Brain microvascular endothelial cell (primary cell): ENCODE data around the gene FOXP2.

ENCODE experiments used
- DNase-seq: peaks from one replicate; pipeline ENCODE4 v3.0.0-alpha.2; 2020
- H3K27ac ChIP-seq: fragments of 250-450 bp; sonication (Bioruptor Pico); 2 replicates; pipeline ENCODE4 v1.5.1; 2020; ENCODE audit warnings: mild to moderate bottlenecking, moderate library complexity
- H3K27me3 ChIP-seq: fragments of 250-450 bp; sonication (Bioruptor Pico); replicated peaks from 2 replicates; pipeline ENCODE4 v1.5.1; 2020; ENCODE audit warnings: mild to moderate bottlenecking
- H3K36me3 ChIP-seq: fragments of 250-450 bp; sonication (Bioruptor Pico); replicated peaks from 2 replicates; pipeline ENCODE4 v1.5.1; 2020; ENCODE audit warnings: mild to moderate bottlenecking
- H3K4me3 ChIP-seq: 2 replicates; pipeline ENCODE4 v1.5.1; 2011; ENCODE audit warnings: low read depth, mild to moderate bottlenecking, control low read depth, low read length, moderate library complexity
- CTCF ChIP-seq: IDR thresholded peaks from 2 replicates; pipeline ENCODE4 v1.5.1; 2011; ENCODE audit warnings: low read depth, mild to moderate bottlenecking, moderate library complexity, low read length, control low read depth, inconsistent platforms; ENCODE audit errors: missing control alignments
- in situ Hi-C: cut with HindIII; loops from 2 replicates; pipeline ENCODE4 v1.10.0; 2017; ENCODE audit warnings: low sequenced_read_pairs, low pct_ligation_motif_present

FOXP2 gene

GRCh38 chr7:114710499-114710898 lies 295.9 kb downstream of the FOXP2 start:
- in situ Hi-C loops, result no loop called here
- Histone ChIP-seq H3K36me3 (no peaks in the 10 kb centered on the region), H3K27ac (no peak overlapping the region), H3K4me3 (no peak overlapping the region), H3K27me3 (no peaks in the 10 kb centered on the region)
- TF ChIP-seq CTCF, result no peak
- DNase-seq, result no peak

GRCh38 chr7:114711241-114711640 lies 296.6 kb downstream of the FOXP2 start:
- Histone ChIP-seq H3K36me3 (no peaks in the 10 kb centered on the region), H3K27me3 (no peaks in the 10 kb centered on the region), H3K27ac (no peak overlapping the region), H3K4me3 (no peak overlapping the region)
- peak; percentile 20 for DNase-seq
- TF ChIP-seq CTCF, result no peak
- in situ Hi-C loops, result no loop called here

GRCh38 chr7:114715907-114716306 lies 301.3 kb downstream of the FOXP2 start:
- no peak overlapping the region for H3K27ac ChIP-seq
- no peak for TF ChIP-seq CTCF
- peak; percentile 31 for DNase-seq
- no peaks in the 10 kb centered on the region for H3K36me3 ChIP-seq
- no peaks in the 10 kb centered on the region for H3K27me3 ChIP-seq
- no peak overlapping the region for H3K4me3 ChIP-seq
- in situ Hi-C loops, result no loop called here

GRCh38 chr7:114718861-114719260 lies 304.2 kb downstream of the FOXP2 start:
- no peak for DNase-seq
- TF ChIP-seq CTCF, result no peak
- Histone ChIP-seq H3K4me3 (no peak overlapping the region), H3K27me3 (no peaks in the 10 kb centered on the region), H3K27ac (no peak overlapping the region), H3K36me3 (no peaks in the 10 kb centered on the region)
- in situ Hi-C loops, result no loop called here

GRCh38 chr7:114720725-114721124 lies 306.1 kb downstream of the FOXP2 start:
- no peak for TF ChIP-seq CTCF
- Histone ChIP-seq H3K4me3 (no peak overlapping the region), H3K27ac (no peak overlapping the region), H3K36me3 (no peaks in the 10 kb centered on the region), H3K27me3 (no peaks in the 10 kb centered on the region)
- in situ Hi-C loops, result no loop called here
- DNase-seq, result no peak

- TF ChIP-seq CTCF, result no peak
- Histone ChIP-seq H3K36me3 (no peaks in the 10 kb centered on the region), H3K27ac (no peak overlapping the region), H3K27me3 (no peaks in the 10 kb centered on the region), H3K4me3 (no peak overlapping the region)
- DNase-seq, result no peak
- in situ Hi-C loops, result no loop called here
Measured at GRCh38 chr7:114722562-114722961, 307.9 kb downstream of the FOXP2 start.
